ENCODE results near the gene ABHD16A.

DNA sequence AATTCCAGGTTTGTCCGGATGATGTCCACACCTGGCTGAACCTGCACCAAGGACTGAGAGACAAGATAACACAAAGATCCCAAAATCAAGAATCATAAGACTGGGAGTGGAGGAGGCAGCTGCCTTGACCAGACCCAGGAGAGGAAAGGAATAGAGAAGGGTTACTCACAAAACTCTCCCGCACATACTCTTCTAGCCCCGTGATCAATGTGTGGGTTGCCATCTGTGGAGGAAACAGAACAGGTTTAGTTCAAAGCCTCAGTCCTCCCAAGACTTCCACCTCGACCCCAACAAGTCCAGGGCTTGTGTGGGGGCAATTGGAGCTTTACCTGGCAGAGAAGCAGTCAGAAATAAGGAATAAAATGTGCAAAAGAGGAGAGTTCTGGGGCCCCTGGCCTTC lies 61.8 kb downstream of the ABHD16A start:
- TF ChIP-seq, protein P1, sequence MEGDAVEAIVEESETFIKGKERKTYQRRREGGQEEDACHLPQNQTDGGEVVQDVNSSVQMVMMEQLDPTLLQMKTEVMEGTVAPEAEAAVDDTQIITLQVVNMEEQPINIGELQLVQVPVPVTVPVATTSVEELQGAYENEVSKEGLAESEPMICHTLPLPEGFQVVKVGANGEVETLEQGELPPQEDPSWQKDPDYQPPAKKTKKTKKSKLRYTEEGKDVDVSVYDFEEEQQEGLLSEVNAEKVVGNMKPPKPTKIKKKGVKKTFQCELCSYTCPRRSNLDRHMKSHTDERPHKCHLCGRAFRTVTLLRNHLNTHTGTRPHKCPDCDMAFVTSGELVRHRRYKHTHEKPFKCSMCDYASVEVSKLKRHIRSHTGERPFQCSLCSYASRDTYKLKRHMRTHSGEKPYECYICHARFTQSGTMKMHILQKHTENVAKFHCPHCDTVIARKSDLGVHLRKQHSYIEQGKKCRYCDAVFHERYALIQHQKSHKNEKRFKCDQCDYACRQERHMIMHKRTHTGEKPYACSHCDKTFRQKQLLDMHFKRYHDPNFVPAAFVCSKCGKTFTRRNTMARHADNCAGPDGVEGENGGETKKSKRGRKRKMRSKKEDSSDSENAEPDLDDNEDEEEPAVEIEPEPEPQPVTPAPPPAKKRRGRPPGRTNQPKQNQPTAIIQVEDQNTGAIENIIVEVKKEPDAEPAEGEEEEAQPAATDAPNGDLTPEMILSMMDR (IDR thresholded peaks at IDR 0.05), result no peak
- TF ChIP-seq POLR2AphosphoS5 (IDR thresholded peaks at IDR 0.05), result no peak
- no peak for TF ChIP-seq POLR2A (IDR thresholded peaks at IDR 0.05)
- TF ChIP-seq EP300 (IDR thresholded peaks at IDR 0.05), result no peak

All from upper lobe of left lung (tissue), 4 donors.